GM19372 (cell line): ENCODE results near the gene SYDE1.

ENCODE experiments used
- ATAC-seq: cut with Tn5 transposase; IDR thresholded peaks from one replicate; pipeline ENCODE4 v1.9.1; 2021; ENCODE audit warnings: mild to moderate bottlenecking, low read depth, moderate library complexity; ENCODE audit not compliant: unreplicated experiment

Gene SYDE1

GRCh38 chr19:15123900-15124299 lies 16.7 kb downstream of the SYDE1 start:
- no peak for ATAC-seq

DNA sequence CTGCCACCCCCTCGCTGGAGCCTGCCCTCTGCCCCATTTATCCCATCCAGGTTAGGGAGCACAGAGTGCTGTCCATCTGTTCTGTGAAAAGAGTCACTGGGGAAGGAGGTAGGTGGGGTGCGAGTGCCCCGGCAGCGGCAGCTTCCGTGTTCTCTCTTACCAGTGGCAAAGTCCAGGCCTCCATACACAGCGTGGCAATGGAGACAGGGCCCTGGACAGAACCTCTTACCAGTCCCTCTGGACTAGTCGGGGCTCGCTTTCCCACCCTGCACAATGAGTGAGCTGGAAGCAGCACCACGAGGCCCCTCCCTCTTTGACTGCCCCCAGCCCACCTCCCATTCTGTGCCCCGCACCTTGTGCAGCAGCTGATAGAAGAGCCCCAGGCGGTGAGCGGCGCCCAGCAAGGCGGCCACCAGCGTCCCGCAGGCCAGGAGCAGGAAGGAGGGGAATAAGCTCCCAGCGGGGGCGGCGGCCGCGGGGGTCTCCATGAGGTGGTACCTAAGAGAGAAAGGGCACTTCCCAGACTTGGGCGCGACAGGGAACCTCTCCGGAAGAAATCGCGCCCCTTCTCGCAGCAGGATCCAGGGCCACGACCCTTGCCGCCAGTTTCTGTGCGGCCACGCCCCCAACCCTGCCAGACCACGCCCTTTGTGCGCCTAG lies 17.5 kb downstream of the SYDE1 start:
- ATAC-seq: no peak

DNA sequence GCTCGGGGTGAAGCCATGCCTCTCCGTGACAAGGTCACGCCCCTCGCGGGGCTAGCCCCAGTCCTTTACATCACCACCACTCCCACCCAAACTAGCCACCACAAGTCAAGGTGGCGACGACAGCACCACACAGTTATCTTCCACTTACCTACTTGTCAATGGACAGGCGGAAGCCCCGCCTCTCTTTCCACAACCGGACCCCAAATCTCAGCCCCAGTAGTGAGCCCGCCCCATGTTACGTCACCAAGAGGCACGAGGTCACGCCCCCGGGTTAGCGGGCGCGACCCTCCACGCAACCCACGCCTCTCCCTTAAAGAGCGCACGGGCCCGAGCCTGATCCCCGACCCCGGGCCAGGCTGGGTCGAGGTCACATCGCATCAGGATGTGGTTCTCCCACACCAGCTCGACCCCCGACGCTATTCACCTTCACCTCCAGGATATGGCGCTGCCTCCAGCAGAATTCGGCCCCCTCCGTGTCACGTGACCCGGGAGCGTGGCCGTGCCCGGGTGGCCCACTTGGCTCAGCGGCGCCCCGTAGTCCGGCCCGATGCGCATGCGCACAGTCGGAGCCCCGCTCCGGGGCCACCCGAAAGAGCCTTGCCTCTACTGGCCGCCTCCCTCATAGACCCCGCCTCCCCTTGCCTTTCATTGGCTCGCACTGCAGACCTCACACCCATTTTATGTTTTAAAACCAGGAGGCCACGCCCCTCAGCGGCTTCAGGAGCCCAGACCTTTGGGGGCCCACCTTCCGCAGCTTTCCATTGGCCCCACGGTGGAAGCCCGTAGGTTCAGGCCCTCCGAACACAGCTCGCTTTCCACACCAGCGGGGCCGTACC lies 18.2 kb downstream of the SYDE1 start:
- peak; percentile 86 for ATAC-seq

DNA sequence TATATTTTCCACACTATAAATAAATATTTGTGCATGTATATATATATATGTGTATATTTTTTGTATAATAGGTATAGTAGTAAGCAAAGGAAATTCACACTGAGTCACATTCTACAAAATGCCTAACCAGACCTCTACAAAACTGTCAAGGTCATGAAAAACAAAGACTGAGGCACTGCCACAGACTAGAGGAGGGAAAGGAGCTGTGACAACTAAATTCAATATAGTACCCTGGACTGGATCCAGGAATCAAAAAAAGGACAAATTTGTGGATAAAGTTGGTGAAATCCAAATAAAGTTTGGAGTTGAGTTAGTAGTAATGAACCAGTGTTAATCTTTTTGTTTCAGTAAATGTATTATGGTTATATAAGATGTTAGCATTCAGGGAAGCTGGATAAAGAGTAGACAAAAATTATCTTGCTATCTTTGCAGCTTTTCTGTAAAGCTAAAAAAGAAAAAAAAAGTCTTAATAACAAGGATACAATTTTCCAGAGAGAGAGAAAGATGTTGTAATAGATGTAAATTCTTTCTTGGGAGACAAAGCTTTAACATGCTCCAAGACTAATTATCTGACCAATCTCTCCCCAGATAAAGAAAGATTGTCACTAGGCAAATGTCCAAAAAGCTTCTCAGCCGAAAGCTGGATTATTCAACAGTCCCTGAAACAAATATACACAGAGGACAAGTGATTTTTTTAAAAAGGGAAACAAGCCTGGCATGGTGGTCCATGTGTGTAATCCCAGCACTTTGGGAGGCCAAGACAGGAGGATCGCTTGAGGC lies 19.1 kb downstream of the SYDE1 start:
- no peak for ATAC-seq

DNA sequence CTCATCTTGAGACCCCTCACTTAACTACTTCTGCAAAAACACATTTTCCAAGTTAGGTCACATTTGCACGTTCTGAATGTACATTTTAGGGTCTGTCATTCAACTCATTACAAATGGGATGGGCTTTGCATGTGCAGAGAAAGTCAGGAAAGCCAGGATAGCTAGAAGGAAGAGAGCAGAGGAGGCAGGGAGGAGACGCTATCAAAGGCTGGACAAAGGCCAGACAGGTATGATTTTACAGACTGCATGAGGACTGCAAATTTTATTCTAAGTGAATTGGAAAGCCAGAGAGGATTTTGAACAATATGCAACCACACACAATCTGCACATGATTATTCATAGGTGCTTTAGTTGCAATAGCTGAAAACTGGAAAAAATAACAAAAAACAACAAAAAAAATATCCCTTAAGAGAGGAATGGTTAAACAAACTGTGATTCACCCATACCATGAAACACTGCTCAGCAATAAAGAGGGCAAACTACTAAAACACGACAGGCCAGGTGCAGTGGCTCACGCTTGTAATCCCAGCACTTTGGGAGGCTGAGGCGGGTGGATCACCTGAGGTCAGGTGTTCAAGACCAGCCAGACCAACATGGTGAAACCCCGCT lies 21.1 kb downstream of the SYDE1 start:
- ATAC-seq: no peak

DNA sequence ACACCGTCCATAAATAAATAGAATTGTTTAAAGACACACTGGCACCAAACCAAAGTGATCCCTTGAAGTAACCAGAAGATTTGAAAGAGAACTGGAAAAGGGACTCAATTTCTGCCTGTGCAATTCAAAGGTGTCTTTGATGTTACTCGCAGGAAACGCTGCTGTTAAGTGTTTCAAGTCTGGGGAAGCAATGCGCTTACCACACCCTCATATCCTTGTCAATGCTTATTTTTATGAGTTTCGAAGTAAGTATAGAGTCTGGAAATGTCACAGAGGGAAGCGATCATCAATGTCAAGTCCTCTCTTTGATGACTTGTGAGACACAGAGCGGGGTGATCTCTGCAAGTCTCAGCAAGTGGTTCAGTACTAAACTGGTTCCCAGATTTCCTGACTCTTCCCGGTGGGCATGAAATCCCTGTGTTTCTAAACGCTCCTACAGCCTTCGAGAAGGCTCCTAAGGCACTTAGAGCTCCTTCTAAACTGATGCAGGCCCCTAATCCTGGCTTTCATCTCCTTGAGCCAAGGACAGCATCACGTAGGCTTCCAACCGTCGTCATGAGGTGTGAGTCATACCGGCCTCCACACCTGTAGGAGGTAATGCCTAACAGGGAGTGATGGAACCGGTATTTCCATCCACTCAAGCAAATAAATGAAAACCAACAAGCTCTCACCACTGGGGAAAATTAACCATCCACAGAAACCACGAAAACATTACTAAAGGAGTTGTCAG lies 22.8 kb downstream of the SYDE1 start:
- no peak for ATAC-seq

- no peak for ATAC-seq
Observed at GRCh38 chr19:15136234-15136954, 29.2 kb downstream of the SYDE1 start.

DNA sequence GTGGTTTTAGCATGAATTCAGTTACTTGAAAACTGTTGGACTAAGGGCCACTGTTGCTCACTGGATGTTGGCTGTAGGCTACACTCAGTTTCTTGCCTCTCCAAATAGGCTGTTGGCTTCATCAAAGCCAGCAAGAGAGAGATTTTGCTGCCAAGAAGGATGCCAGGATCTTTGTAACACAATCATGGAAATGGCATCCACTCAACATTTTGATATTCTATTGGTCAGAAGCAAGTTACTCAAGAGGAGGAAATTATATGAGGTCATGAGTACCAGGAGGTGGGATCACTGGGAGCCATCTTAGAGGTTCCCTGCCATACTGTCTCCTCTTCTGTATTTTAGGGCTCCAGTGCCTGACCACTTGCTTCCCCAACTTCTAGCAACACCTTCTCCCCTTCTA lies 30.6 kb downstream of the SYDE1 start:
- no peak for ATAC-seq

- ATAC-seq: no peak
Observed at GRCh38 chr19:15138427-15138826, 31.2 kb downstream of the SYDE1 start.

GRCh38 chr19:15141143-15141542 lies 33.9 kb downstream of the SYDE1 start:
- no peak for ATAC-seq

- no peak for ATAC-seq
Observed at GRCh38 chr19:15142313-15142712, 35.1 kb downstream of the SYDE1 start.

- no peak for ATAC-seq
Observed at GRCh38 chr19:15144046-15144646, 36.9 kb downstream of the SYDE1 start.

DNA sequence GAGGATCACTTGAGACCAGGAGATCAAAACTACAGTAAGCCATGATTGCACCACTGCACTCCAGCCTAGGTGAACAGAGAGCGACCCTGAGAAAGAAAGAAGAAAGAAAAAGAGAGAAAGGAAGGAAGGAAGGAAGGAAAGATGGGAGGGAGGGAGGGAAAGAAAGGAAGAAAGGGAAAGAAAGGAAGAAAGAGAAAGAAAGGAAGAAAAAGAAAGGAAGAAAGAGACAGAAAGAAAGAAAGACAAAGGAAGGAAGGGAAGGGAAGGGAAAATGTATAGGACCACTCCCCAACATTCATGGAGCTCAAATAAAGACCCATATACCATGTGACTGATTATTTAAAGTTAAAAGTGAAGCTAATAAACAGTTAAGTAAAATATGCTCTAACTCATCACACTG lies 39.9 kb downstream of the SYDE1 start:
- no peak for ATAC-seq

DNA sequence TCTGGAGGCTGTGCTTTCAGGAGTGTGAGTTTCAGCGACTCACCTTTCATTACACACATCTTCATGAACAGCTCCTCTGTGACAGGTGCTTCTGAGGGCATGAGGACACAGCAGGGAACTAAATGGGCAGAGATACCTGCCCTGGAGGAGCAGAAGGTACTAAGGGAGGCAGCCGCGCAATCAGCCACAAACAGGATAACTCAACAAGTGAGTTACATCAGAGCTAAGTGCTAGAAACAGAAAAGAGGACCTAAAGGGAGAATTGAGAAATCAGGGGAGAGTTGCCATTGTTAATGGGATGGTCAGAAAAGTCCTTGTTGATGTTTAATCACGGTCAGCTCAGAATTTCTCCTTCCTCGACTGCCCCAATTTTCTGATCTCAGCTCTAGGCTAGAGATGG lies 42.5 kb downstream of the SYDE1 start:
- ATAC-seq: no peak

DNA sequence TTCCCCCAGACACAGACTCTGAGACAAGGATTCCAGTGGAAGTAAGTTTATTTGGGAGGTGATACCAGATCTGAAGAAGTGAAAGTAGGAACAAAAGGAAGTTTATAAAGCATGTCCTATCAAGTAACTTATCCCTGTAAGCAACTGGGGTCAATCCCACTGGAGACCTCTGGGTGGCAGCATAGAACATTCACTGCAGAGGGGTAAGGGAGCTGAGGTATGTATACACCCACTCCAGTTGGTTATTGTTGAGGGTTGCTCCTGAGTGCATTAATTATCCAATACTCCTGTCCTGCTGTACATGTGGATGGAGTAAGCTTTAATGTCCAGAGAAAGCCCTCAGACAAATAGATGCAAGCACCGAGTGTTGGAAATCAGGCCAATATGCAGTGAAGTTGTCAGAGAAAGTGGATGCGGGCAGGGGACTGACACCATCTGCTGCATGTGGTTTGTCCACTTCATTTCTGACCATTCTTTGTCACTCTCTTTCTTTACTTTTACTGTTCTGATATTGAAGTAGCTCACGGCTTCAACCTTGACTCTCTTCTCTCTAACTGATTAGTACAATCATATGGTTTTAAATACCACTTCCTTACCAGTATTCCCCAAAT lies 46.9 kb downstream of the SYDE1 start:
- ATAC-seq: no peak

DNA sequence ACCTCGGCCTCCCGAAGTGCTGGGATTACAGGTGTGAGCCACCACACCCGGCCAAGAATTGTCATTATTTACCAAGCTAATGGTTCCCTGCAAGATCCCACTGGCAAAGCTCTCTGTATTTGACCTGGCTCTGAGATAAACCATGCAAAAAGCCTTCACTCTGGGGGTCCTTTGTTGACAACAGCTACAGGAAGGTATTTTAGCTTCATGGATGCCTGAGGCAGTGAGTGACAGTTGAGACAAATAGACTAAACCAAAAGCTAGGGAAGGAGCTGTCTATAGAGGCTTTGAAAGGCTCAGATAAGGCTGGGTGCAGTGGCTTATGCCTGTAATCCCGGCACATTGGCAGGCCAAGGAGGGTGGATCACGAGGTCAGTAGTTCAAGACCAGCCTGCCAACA lies 48.1 kb downstream of the SYDE1 start:
- no peak for ATAC-seq

GRCh38 chr19:15156391-15156790 lies 49.2 kb downstream of the SYDE1 start:
- ATAC-seq: no peak

- no peak for ATAC-seq
Observed at GRCh38 chr19:15159251-15159650, 52.0 kb downstream of the SYDE1 start.
